Panc1 (cell line): Measurements from ENCODE around the gene CNST. TPM values are rescaled to one million over a fixed set of nuclear protein-coding genes. Genes with fewer than 3 reads are reported as not detected.

ENCODE experiments used
- ATAC-seq: fragments of 200-7000 bp; cut with Tn5 transposase; 2 replicates; pipeline ENCODE4 v1.9.1; 2020; ENCODE audit warnings: mild to moderate bottlenecking, moderate library complexity
- BruUV-seq: library from RNA; stranded (reverse); fragments of 400-500 nt; replicated peaks from 2 replicates; lab custom pipeline; 2021; lab: Mats Ljungman, UMichigan
- CTCF ChIA-PET: fragments of 300-600 bp; sonication (Branson Sonifier 250); formaldehyde crosslinking; loops from one replicate; lab custom pipeline; 2022; ENCODE audit warnings: antibody characterized with exemption; lab: Charles Lee
- POLR2A ChIA-PET: fragments of 300-600 bp; sonication (Branson Sonifier 250); formaldehyde crosslinking; loops from one replicate; lab custom pipeline; 2022; ENCODE audit warnings: antibody characterized with exemption; lab: Charles Lee
- DNase-seq: peaks from one replicate; pipeline ENCODE4 v3.0.0-alpha.2; 2010; ENCODE audit warnings: low read depth, low spot score
- H3K27ac ChIP-seq: 2 replicates; pipeline ENCODE4 v1.5.1; 2011; ENCODE audit warnings: mild to moderate bottlenecking, low read length, inconsistent platforms
- H3K27me3 ChIP-seq: fragments of 200-500 bp; sonication (Bioruptor generic); 2 replicates; pipeline ENCODE4 v1.6.0; 2014; ENCODE audit warnings: low read length, inconsistent platforms; ENCODE audit not compliant: control insufficient read depth, insufficient read depth
- H3K36me3 ChIP-seq: fragments of 200-500 bp; sonication (Bioruptor generic); 2 replicates; pipeline ENCODE4 v1.5.1; 2014; ENCODE audit warnings: inconsistent platforms, mild to moderate bottlenecking, low read length, moderate library complexity; ENCODE audit not compliant: control insufficient read depth, insufficient read depth
- H3K4me1 ChIP-seq: 2 replicates; pipeline ENCODE4 v1.5.1; 2011; ENCODE audit warnings: inconsistent platforms, mild to moderate bottlenecking, low read length, moderate library complexity; ENCODE audit not compliant: control insufficient read depth, insufficient read depth
- H3K4me3 ChIP-seq, 2 experiments: 2 replicates each; pipeline ENCODE4 v1.5.1; 2011 to 2012; ENCODE audit warnings: low read depth in 2 of 2, low read length in 2 of 2, mild to moderate bottlenecking in 2 of 2, inconsistent platforms in 1 of 2, moderate library complexity in 1 of 2
- H3K9me3 ChIP-seq: fragments of 200-500 bp; sonication (Bioruptor generic); 2 replicates; pipeline ENCODE4 v1.5.1; 2014; ENCODE audit warnings: low read depth, mild to moderate bottlenecking, inconsistent platforms, low read length, moderate library complexity; ENCODE audit not compliant: control insufficient read depth, insufficient read depth
- POLR2AphosphoS5 ChIP-seq: IDR thresholded peaks from 2 replicates; pipeline ENCODE4 v1.6.1; 2012; ENCODE audit warnings: mild to moderate bottlenecking, low read depth, low read length, moderate library complexity
- SIN3A ChIP-seq: IDR thresholded peaks from 2 replicates; pipeline ENCODE4 v1.6.1; 2012; ENCODE audit warnings: low read depth, mild to moderate bottlenecking, low read length, moderate library complexity, borderline replicate concordance; ENCODE audit not compliant: insufficient read depth
- TCF7L2 ChIP-seq: IDR thresholded peaks from 2 replicates; pipeline ENCODE4 v1.6.1; 2011; ENCODE audit warnings: mild to moderate bottlenecking, low read depth, low read length, inconsistent platforms
- in situ Hi-C: cut with HindIII; loops from 2 replicates; pipeline ENCODE4 v1.10.0; 2016; ENCODE audit warnings: low sequenced_read_pairs, low pct_unique_long_range_greater_than_20kb
- intact Hi-C: fragments of 100-400 bp; cut with micrococcal nuclease; formaldehyde crosslinking; loops from one replicate; pipeline ENCODE4 v1.10.0; 2022; ENCODE audit not compliant: unreplicated experiment
- total RNA-seq: library from RNA; stranded (reverse); gene quantifications from one replicate; pipeline ENCODE4 v1.2.1, GENCODE V29; 2021; ENCODE audit not compliant: unreplicated experiment
- TF ChIP-seq, protein P1 (sequence below), 2 experiments: IDR thresholded peaks; 2 replicates each; pipeline ENCODE4 v1.6.1; 2011 to 2012; ENCODE audit warnings: low read depth in 2 of 2, control low read depth in 1 of 2, low read length in 1 of 2, mild to moderate bottlenecking in 1 of 2, moderate library complexity in 1 of 2; ENCODE audit not compliant: insufficient read depth in 1 of 2
- TF ChIP-seq, protein P2 (sequence below): fragments of 450-650 bp; IDR thresholded peaks from 2 replicates; pipeline ENCODE4 v1.5.1; 2017; ENCODE audit warnings: mild to moderate bottlenecking

Gene CNST
- total RNA-seq, 1 experiment from 2014 or later = 18.5 TPM

DNA sequence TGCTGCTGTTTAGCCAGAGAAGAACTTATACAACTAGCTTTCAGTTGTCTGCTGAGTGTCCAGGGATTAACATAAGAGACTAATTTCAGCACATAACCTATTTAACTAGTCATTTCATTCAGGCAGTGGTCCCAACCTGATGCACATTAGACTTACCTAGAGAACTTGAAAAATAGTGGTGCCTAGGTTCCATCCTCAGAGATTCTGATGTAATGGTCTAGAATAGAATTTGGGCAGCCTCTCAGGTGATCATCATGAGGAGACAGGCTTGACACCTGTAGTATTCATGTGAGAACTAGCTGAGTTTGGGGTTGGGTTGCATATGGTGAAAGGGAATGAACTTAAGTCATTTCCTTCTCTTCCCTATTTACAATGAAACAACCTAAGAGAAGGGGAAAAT lies 24.8 kb downstream of the CNST start:
- Histone ChIP-seq H3K36me3 (no peaks in the 10 kb centered on the region), H3K27me3 (no peaks in the 10 kb centered on the region), H3K4me1 (no peaks in the 10 kb centered on the region), H3K9me3 (no peaks in the 10 kb centered on the region), H3K27ac (no peak overlapping the region), H3K4me3 (no peak overlapping the region)
- intact Hi-C loops = no loop called here
- ChIA-PET CTCF (no interaction called here), POLR2A (no interaction called here)
- in situ Hi-C loops = no loop called here
- BruUV-seq = no TSS peak
- TF ChIP-seq TCF7L2 = no peak
- TF ChIP-seq, protein P1, sequence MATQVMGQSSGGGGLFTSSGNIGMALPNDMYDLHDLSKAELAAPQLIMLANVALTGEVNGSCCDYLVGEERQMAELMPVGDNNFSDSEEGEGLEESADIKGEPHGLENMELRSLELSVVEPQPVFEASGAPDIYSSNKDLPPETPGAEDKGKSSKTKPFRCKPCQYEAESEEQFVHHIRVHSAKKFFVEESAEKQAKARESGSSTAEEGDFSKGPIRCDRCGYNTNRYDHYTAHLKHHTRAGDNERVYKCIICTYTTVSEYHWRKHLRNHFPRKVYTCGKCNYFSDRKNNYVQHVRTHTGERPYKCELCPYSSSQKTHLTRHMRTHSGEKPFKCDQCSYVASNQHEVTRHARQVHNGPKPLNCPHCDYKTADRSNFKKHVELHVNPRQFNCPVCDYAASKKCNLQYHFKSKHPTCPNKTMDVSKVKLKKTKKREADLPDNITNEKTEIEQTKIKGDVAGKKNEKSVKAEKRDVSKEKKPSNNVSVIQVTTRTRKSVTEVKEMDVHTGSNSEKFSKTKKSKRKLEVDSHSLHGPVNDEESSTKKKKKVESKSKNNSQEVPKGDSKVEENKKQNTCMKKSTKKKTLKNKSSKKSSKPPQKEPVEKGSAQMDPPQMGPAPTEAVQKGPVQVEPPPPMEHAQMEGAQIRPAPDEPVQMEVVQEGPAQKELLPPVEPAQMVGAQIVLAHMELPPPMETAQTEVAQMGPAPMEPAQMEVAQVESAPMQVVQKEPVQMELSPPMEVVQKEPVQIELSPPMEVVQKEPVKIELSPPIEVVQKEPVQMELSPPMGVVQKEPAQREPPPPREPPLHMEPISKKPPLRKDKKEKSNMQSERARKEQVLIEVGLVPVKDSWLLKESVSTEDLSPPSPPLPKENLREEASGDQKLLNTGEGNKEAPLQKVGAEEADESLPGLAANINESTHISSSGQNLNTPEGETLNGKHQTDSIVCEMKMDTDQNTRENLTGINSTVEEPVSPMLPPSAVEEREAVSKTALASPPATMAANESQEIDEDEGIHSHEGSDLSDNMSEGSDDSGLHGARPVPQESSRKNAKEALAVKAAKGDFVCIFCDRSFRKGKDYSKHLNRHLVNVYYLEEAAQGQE (IDR thresholded peaks at IDR 0.05; ENCODE audit: insufficient read depth in 1 of 2, low read depth in 2 of 2, low read length in 1 of 2) = no peak
- TF ChIP-seq, protein P2, sequence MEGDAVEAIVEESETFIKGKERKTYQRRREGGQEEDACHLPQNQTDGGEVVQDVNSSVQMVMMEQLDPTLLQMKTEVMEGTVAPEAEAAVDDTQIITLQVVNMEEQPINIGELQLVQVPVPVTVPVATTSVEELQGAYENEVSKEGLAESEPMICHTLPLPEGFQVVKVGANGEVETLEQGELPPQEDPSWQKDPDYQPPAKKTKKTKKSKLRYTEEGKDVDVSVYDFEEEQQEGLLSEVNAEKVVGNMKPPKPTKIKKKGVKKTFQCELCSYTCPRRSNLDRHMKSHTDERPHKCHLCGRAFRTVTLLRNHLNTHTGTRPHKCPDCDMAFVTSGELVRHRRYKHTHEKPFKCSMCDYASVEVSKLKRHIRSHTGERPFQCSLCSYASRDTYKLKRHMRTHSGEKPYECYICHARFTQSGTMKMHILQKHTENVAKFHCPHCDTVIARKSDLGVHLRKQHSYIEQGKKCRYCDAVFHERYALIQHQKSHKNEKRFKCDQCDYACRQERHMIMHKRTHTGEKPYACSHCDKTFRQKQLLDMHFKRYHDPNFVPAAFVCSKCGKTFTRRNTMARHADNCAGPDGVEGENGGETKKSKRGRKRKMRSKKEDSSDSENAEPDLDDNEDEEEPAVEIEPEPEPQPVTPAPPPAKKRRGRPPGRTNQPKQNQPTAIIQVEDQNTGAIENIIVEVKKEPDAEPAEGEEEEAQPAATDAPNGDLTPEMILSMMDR = no peak
- ATAC-seq (no peak), DNase-seq (no peak)

DNA sequence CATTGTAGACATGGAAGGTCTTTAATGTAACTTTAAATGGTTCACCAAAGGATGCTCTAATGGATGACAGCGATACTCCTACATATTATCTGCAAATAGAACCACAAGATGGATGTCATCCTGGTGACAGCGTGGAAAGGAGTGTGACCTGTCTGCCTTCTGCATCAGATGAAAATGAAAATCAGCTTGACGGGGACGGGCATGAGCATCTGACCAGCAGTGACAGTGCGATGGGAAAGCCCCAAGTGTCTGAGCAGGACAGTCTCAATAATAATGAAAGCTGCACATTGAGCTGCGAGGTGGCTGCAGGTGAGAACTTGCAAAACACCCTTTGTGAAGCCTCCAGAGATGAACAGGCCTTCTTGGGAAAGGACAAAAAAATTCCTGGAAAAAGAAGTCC lies 25.2 kb downstream of the CNST start:
- Histone ChIP-seq H3K27ac (no peak overlapping the region), H3K36me3 (no peaks in the 10 kb centered on the region), H3K27me3 (no peaks in the 10 kb centered on the region), H3K4me1 (no peaks in the 10 kb centered on the region), H3K9me3 (no peaks in the 10 kb centered on the region), H3K4me3 (no peak overlapping the region)
- ATAC-seq = no peak
- intact Hi-C loops = no loop called here
- no peak for TF ChIP-seq TCF7L2
- TF ChIP-seq SIN3A = no peak
- TF ChIP-seq, protein P1 (IDR thresholded peaks at IDR 0.05; ENCODE audit: insufficient read depth in 1 of 2, low read depth in 2 of 2, low read length in 1 of 2) = no peak
- TF ChIP-seq POLR2AphosphoS5 = no peak
- TF ChIP-seq, protein P2 = no peak
- no peak for DNase-seq
- in situ Hi-C loops = no loop called here
- ChIA-PET CTCF (no interaction called here), POLR2A (no interaction called here)
- no TSS peak for BruUV-seq
